ENCODE measurements around the gene MGARP.

DNA sequence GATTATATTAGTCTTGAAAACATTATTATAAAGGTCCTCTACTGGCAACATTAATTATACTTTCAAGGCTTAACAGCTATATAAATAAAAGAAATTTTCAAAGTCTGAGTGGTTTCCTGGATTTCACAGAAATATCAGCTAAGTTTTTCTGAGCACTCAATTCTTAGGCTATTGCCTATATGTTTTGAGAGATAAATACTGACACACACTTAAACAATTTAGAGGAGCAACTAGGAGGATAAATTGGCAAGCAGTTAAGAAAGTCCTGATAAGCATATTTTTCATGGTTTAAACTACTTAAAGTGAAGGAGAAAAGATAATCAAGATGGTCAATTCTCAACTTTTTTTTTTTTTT, 2.7 kb upstream of the MGARP start:
- TF ChIP-seq SMC3 (IDR thresholded peaks at IDR 0.05; ENCODE audit: low read depth, low read length) (no peak), YY1 (IDR thresholded peaks at IDR 0.05; ENCODE audit: low read depth) (no peak), POLR2AphosphoS5 (IDR thresholded peaks at IDR 0.05; ENCODE audit: low read depth, low read length) (no peak), FOXM1 (IDR thresholded peaks at IDR 0.05; ENCODE audit: low read depth) (no peak), EP300 (IDR thresholded peaks at IDR 0.05; ENCODE audit: borderline replicate concordance in 1 of 2, low read depth in 1 of 2, low read length in 1 of 2) (no peak), REST (IDR thresholded peaks at IDR 0.05; ENCODE audit: low read depth, low read length) (no peak), RAD21 (IDR thresholded peaks at IDR 0.05; ENCODE audit: low read length) (no peak), RXRA (IDR thresholded peaks at IDR 0.05; ENCODE audit: borderline replicate concordance, low read depth) (no peak), EZH2phosphoT487 (IDR thresholded peaks at IDR 0.05; ENCODE audit: borderline replicate concordance, low read depth) (no peak), JUND (IDR thresholded peaks at IDR 0.05) (no peak)
- TF ChIP-seq, protein P1, sequence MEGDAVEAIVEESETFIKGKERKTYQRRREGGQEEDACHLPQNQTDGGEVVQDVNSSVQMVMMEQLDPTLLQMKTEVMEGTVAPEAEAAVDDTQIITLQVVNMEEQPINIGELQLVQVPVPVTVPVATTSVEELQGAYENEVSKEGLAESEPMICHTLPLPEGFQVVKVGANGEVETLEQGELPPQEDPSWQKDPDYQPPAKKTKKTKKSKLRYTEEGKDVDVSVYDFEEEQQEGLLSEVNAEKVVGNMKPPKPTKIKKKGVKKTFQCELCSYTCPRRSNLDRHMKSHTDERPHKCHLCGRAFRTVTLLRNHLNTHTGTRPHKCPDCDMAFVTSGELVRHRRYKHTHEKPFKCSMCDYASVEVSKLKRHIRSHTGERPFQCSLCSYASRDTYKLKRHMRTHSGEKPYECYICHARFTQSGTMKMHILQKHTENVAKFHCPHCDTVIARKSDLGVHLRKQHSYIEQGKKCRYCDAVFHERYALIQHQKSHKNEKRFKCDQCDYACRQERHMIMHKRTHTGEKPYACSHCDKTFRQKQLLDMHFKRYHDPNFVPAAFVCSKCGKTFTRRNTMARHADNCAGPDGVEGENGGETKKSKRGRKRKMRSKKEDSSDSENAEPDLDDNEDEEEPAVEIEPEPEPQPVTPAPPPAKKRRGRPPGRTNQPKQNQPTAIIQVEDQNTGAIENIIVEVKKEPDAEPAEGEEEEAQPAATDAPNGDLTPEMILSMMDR (IDR thresholded peaks at IDR 0.05): no peak
- TF ChIP-seq, protein P2, sequence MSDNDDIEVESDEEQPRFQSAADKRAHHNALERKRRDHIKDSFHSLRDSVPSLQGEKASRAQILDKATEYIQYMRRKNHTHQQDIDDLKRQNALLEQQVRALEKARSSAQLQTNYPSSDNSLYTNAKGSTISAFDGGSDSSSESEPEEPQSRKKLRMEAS (IDR thresholded peaks at IDR 0.05; ENCODE audit: low read depth): no peak
